Loucy (cell line): ENCODE measurements around the gene CELF5.
A peak's percentile ranks its signal among the peaks of the same experiment; 100 is the strongest.

ENCODE experiments used
- H2AFZ ChIP-seq: fragments of 200-600 bp; sonication (generic); 2 replicates; pipeline ENCODE4 v1.6.0; 2016; ENCODE audit warnings: antibody characterized with exemption, mild to moderate bottlenecking, low read length, moderate library complexity
- H3F3A ChIP-seq: fragments of 200-600 bp; 2 replicates; pipeline ENCODE4 v1.6.0; 2016; ENCODE audit warnings: antibody characterized with exemption, low read depth, mild to moderate bottlenecking
- H3K27me3 ChIP-seq: fragments of 200-600 bp; sonication (generic); 2 replicates; pipeline ENCODE4 v1.6.1; 2014; ENCODE audit warnings: low read length, mild to moderate bottlenecking; ENCODE audit not compliant: insufficient read depth, poor library complexity, severe bottlenecking
- H3K36me3 ChIP-seq: fragments of 200-600 bp; sonication (generic); 2 replicates; pipeline ENCODE4 v1.6.1; 2016; ENCODE audit warnings: low read length; ENCODE audit not compliant: insufficient read depth
- H3K4me1 ChIP-seq: fragments of 200-600 bp; sonication (generic); 2 replicates; pipeline ENCODE4 v1.5.1; 2014; ENCODE audit warnings: low read length, mild to moderate bottlenecking; ENCODE audit not compliant: insufficient read depth, poor library complexity, severe bottlenecking
- H3K4me2 ChIP-seq: fragments of 200-600 bp; sonication (generic); 2 replicates; pipeline ENCODE4 v1.6.0; 2014; ENCODE audit warnings: antibody characterized with exemption, low read length, low read depth, mild to moderate bottlenecking; ENCODE audit not compliant: poor library complexity, severe bottlenecking
- H3K4me3 ChIP-seq: fragments of 200-600 bp; sonication (generic); 2 replicates; pipeline ENCODE4 v1.5.1; 2014; ENCODE audit warnings: low read length, mild to moderate bottlenecking, mixed read lengths; ENCODE audit not compliant: poor library complexity, severe bottlenecking
- H3K79me2 ChIP-seq: fragments of 200-600 bp; sonication (generic); 2 replicates; pipeline ENCODE4 v1.6.1; 2014; ENCODE audit warnings: low read length; ENCODE audit not compliant: insufficient read depth
- H3K9ac ChIP-seq: fragments of 200-600 bp; sonication (generic); 2 replicates; pipeline ENCODE4 v1.6.0; 2014; ENCODE audit warnings: mild to moderate bottlenecking, low read depth, low read length, moderate library complexity; ENCODE audit not compliant: poor library complexity, severe bottlenecking
- H3K9me2 ChIP-seq: fragments of 200-600 bp; sonication (generic); replicated peaks from 2 replicates; pipeline ENCODE4 v1.6.1; 2016; ENCODE audit warnings: low read depth, low read length, mixed read lengths
- H3K9me3 ChIP-seq: fragments of 200-600 bp; sonication (generic); 2 replicates; pipeline ENCODE4 v1.6.1; 2014; ENCODE audit warnings: mild to moderate bottlenecking, antibody characterized with exemption, low read length, low read depth; ENCODE audit not compliant: insufficient read depth
- H4K20me1 ChIP-seq: fragments of 200-600 bp; sonication (generic); 2 replicates; pipeline ENCODE4 v1.6.0; 2014; ENCODE audit warnings: antibody characterized with exemption, low read length, mild to moderate bottlenecking; ENCODE audit not compliant: insufficient read depth, poor library complexity, severe bottlenecking
- EZH2phosphoT487 ChIP-seq: fragments of 200-600 bp; IDR thresholded peaks from 2 replicates; pipeline ENCODE4 v1.6.1; 2018; ENCODE audit warnings: antibody characterized with exemption, mild to moderate bottlenecking, moderate library complexity, borderline replicate concordance
- TF ChIP-seq, protein P1 (sequence below): fragments of 200-600 bp; sonication (generic); conservative IDR thresholded peaks from 2 replicates; pipeline ENCODE4 v1.5.1; 2014; ENCODE audit warnings: mild to moderate bottlenecking, antibody characterized with exemption, low read length

CELF5 gene

DNA sequence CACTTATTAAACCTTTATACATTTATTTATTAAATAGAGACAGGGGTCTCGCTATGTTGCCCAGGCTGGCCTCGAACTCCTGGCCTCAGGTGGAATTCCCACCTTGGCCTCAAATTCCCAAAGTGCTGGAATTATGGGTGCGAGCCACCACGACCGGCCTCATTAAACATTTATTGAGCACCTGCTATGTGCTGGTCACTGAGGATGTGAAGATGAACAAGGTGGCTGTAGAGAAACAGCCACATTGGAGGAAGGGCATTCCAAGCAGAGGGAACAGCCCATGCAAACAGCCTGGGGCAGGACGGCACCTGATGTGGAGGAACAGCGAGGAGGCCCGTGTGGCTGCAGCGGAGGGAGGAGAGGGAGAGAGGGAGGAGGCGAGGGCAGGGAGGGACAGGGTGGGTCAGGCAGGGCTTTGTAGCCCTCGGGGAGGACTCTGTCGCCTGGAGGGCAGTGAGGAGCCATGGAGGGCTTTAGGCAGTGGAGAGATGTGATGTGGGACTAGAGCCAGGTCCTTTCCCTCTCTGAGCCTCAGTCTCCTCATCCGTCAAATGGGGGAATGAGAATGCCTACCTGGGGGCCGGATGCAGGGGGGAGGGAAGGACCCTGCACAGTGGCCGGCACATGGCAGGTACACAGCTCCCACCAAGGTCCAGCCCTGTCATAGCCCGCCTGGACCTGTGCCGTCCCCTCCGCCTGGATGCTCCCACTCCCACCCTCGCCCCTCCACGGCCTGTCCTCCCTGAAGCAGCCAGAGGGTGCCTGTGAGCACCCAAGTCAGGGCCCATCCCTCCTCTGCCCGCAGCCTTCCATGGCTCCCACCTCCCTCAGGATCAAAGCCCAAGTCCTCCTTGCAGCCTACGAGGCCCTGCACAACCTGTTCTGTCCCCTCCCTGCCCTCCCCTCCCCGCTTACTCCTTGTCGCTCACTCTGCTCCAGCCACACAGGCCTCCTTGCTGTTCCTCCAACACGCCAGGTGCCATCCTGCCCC is 120.4 kb downstream of the CELF5 start:
- Histone ChIP-seq H4K20me1 (no peaks in the 10 kb centered on the region), H2AFZ (no peak overlapping the region), H3K4me2 (peak overlapping the region; percentile 45)

DNA sequence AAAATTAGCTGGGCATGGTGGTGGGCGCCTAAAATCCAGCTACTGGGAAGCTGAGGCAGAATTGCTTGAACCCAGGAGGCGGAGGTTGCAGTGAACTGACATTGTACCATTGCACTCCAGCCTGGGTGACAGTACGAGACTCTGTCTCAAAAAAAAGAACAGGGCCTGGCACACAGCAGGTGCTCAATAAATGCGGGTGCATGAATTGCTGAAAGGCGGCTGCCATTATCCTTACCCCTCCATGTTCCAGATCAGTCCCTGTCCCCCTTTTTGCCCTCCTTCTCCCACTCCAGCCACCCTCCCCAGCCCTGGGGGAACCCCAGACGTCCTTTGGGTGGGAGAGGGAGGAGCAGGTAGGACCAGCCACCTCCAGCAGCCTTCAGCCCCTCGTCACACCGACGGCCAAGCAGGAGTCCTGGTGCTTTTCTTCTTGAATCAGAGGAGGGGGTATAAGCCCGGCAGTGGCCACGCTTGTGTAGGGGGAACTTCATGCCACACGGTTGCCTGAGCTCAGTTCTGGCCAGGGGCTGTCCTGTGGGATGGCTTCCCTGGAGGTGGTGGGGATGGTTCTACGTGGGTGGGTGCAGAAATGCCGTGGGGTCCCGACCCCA is 121.5 kb downstream of the CELF5 start:
- no peaks in the 10 kb centered on the region for H3K36me3 ChIP-seq
- no peak overlapping the region for H2AFZ ChIP-seq
- no peaks in the 10 kb centered on the region for H3K9me3 ChIP-seq
- no peaks in the 10 kb centered on the region for H3F3A ChIP-seq
- no peaks in the 10 kb centered on the region for H3K27me3 ChIP-seq
- no peaks in the 10 kb centered on the region for H3K9me2 ChIP-seq
- H3K4me2 ChIP-seq = no peak overlapping the region
- no peak overlapping the region for H3K9ac ChIP-seq
- no peak for TF ChIP-seq EZH2phosphoT487
- TF ChIP-seq, protein P1, sequence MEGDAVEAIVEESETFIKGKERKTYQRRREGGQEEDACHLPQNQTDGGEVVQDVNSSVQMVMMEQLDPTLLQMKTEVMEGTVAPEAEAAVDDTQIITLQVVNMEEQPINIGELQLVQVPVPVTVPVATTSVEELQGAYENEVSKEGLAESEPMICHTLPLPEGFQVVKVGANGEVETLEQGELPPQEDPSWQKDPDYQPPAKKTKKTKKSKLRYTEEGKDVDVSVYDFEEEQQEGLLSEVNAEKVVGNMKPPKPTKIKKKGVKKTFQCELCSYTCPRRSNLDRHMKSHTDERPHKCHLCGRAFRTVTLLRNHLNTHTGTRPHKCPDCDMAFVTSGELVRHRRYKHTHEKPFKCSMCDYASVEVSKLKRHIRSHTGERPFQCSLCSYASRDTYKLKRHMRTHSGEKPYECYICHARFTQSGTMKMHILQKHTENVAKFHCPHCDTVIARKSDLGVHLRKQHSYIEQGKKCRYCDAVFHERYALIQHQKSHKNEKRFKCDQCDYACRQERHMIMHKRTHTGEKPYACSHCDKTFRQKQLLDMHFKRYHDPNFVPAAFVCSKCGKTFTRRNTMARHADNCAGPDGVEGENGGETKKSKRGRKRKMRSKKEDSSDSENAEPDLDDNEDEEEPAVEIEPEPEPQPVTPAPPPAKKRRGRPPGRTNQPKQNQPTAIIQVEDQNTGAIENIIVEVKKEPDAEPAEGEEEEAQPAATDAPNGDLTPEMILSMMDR = no peak
- H4K20me1 ChIP-seq = no peaks in the 10 kb centered on the region
- H3K4me3 ChIP-seq = no peak overlapping the region
- peaks cover 5% of the 10 kb centered on the region for H3K4me1 ChIP-seq
- no peaks in the 10 kb centered on the region for H3K79me2 ChIP-seq

More for the DNA sequence above, 120.4 kb downstream of the CELF5 start:
- Histone ChIP-seq H3K27me3 (no peaks in the 10 kb centered on the region), H3K79me2 (no peaks in the 10 kb centered on the region), H3F3A (no peaks in the 10 kb centered on the region), H3K9ac (no peak overlapping the region), H3K9me3 (no peaks in the 10 kb centered on the region), H3K4me3 (no peak overlapping the region), H3K9me2 (no peaks in the 10 kb centered on the region), H3K36me3 (no peaks in the 10 kb centered on the region), H3K4me1 (peaks cover 6% of the 10 kb centered on the region)
- TF ChIP-seq, protein P1 = no peak
- no peak for TF ChIP-seq EZH2phosphoT487
